B cell (primary cell): ENCODE data around the gene ADGRA1. TPM values are rescaled to one million over a fixed set of nuclear protein-coding genes. Genes with fewer than 3 reads are reported as not detected.
A peak's percentile ranks its signal among the peaks of the same experiment; 100 is the strongest.

Experiments
- ATAC-seq: fragments of 200-7000 bp; cut with Tn5 transposase; one replicate; pipeline ENCODE4 v1.10.0; 2021; ENCODE audit warnings: low read depth, mild to moderate bottlenecking, moderate number of reproducible peaks, moderate library complexity
- CTCF ChIA-PET: fragments of 350-600 bp; sonication (Branson Sonifier 250); formaldehyde crosslinking; loops from one replicate; lab custom pipeline; 2021; ENCODE audit warnings: antibody characterized with exemption, inconsistent platforms; lab: Charles Lee
- POLR2A ChIA-PET: fragments of 350-600 bp; sonication (Branson Sonifier 250); formaldehyde crosslinking; loops from one replicate; lab custom pipeline; 2021; ENCODE audit warnings: antibody characterized with exemption; lab: Charles Lee
- DNase-seq: peaks from one replicate; pipeline ENCODE4 v3.0.0; 2013
- H2AFZ ChIP-seq: 2 replicates; pipeline ENCODE4 v1.6.1; 2012; ENCODE audit warnings: mild to moderate bottlenecking, low read depth, low read length; ENCODE audit not compliant: insufficient read depth, poor library complexity, severe bottlenecking
- H3K27ac ChIP-seq, 2 donors: 1 replicate in 1 of 2; 2 replicates in 1 of 2; pipeline ENCODE4 v1.5.1; 2012 to 2013; ENCODE audit warnings: low read length in 2 of 2, mild to moderate bottlenecking in 2 of 2, moderate library complexity in 1 of 2
- H3K27me3 ChIP-seq, 4 experiments: fragments of 200-600 bp in 1 of 4; sonication (generic) in 1 of 4; replicated peaks in 1 of 4; 1 replicate in 2 of 4; 2 replicates in 2 of 4; pipeline versions ENCODE4 v1.6.1 to v1.7.0; 2013 to 2016; ENCODE audit warnings: low read length in 3 of 4, mild to moderate bottlenecking in 2 of 4, mixed read lengths in 1 of 4, moderate library complexity in 1 of 4; ENCODE audit not compliant: insufficient read depth in 4 of 4, control insufficient read depth in 3 of 4; ENCODE audit errors: control extremely low read depth in 1 of 4
- H3K36me3 ChIP-seq, 2 experiments: replicated peaks in 1 of 2; 1 replicate in 1 of 2; 2 replicates in 1 of 2; pipeline versions ENCODE4 v1.6.1 to v1.7.1; 2013; ENCODE audit warnings: low read length in 1 of 2; ENCODE audit not compliant: insufficient read depth in 2 of 2, control insufficient read depth in 1 of 2; ENCODE audit errors: control extremely low read depth in 1 of 2, extremely low read depth in 1 of 2
- H3K4me1 ChIP-seq, 2 donors: fragments of 200-600 bp in 1 of 2; sonication (generic) in 1 of 2; 1 replicate in 1 of 2; 2 replicates in 1 of 2; pipeline versions ENCODE4 v1.5.1 to v1.6.1; 2013 to 2017; ENCODE audit warnings: low read length in 2 of 2; ENCODE audit not compliant: control insufficient read depth in 2 of 2, insufficient read depth in 2 of 2
- H3K4me2 ChIP-seq: replicated peaks from 2 replicates; pipeline ENCODE3; 2012; ENCODE audit warnings: mild to moderate bottlenecking, low read depth, low read length; ENCODE audit not compliant: poor library complexity, severe bottlenecking
- H3K4me3 ChIP-seq, 5 experiments: fragments of 200-600 bp in 1 of 5; sonication (generic) in 1 of 5; 1 replicate in 3 of 5; 2 replicates in 2 of 5; pipeline versions ENCODE4 v1.5.1 to v1.7.0; 2011 to 2016; ENCODE audit warnings: low read length in 4 of 5, mild to moderate bottlenecking in 4 of 5, low read depth in 2 of 5, control low read depth in 1 of 5, moderate library complexity in 1 of 5; ENCODE audit not compliant: insufficient read depth in 1 of 5; ENCODE audit errors: control extremely low read depth in 1 of 5, extremely low read depth in 1 of 5
- H3K79me2 ChIP-seq: fragments of 200-600 bp; sonication (generic); one replicate; pipeline ENCODE4 v1.6.0; 2016; ENCODE audit warnings: low read length; ENCODE audit not compliant: control insufficient read depth, insufficient read depth
- H3K9ac ChIP-seq: fragments of 200-600 bp; sonication (generic); 2 replicates; pipeline ENCODE4 v1.6.1; 2017; ENCODE audit warnings: mild to moderate bottlenecking, low read length, moderate library complexity
- H3K9me3 ChIP-seq, 3 donors: one replicate each; pipeline versions ENCODE4 v1.6.1 to v1.7.1; 2013; ENCODE audit warnings: low read length in 2 of 3; ENCODE audit not compliant: control insufficient read depth in 2 of 3, insufficient read depth in 1 of 3; ENCODE audit errors: control extremely low read depth in 1 of 3
- H4K20me1 ChIP-seq: 2 replicates; pipeline ENCODE4 v1.6.0; 2012; ENCODE audit warnings: mild to moderate bottlenecking, low read length; ENCODE audit not compliant: insufficient read depth, control insufficient read depth, poor library complexity, severe bottlenecking
- H3K27ac Mint-ChIP-seq: one replicate; pipeline ENCODE4 v1.8.0; 2021; ENCODE audit warnings: mixed read lengths
- H3K27me3 Mint-ChIP-seq: one replicate; pipeline ENCODE4 v1.8.0; 2021; ENCODE audit warnings: mixed read lengths
- H3K4me1 Mint-ChIP-seq: one replicate; pipeline ENCODE4 v1.8.0; 2021; ENCODE audit warnings: mixed read lengths
- H3K4me3 Mint-ChIP-seq: one replicate; pipeline ENCODE4 v1.8.0; 2021; ENCODE audit warnings: mixed read lengths
- H3K9me3 Mint-ChIP-seq: one replicate; pipeline ENCODE4 v1.8.0; 2022; ENCODE audit warnings: mixed read lengths; ENCODE audit not compliant: insufficient read depth
- CTCF ChIP-seq: fragments of 200-600 bp; IDR thresholded peaks from one replicate; pipeline ENCODE4 v1.8.0; 2022; ENCODE audit warnings: antibody characterized with exemption, mild to moderate bottlenecking
- EZH2 ChIP-seq: IDR thresholded peaks from 2 replicates; pipeline ENCODE4 v1.6.1; 2012; ENCODE audit warnings: borderline replicate concordance, low read depth, mild to moderate bottlenecking, moderate library complexity, low read length; ENCODE audit not compliant: insufficient read depth, poor library complexity, severe bottlenecking
- WGBS: methylation state at CpG from one replicate; pipeline ENCODE4 v1.1.5; 2013; ENCODE audit warnings: missing lambda C conversion rate; ENCODE audit not compliant: insufficient coverage; 5-methylcytosine and 5-hydroxymethylcytosine counted together
- intact Hi-C: fragments of 100-400 bp; cut with micrococcal nuclease; formaldehyde crosslinking; loops from one replicate; pipeline ENCODE4 v1.10.0; 2022
- polyA plus RNA-seq: library from polyadenylated mRNA; depleted of rRNA; stranded (reverse); fragments of >200 nt; gene quantifications from 2 replicates; pipeline ENCODE4 v1.2.3, GENCODE V29; 2012
- total RNA-seq, 2 donors: library from RNA; stranded (reverse); fragments of 120-200 nt in 1 of 2; gene quantifications; 1 replicate in 1 of 2; 2 replicates in 1 of 2; pipeline versions ENCODE4 v1.2.3 to v1.2.4, GENCODE V29; 2013 to 2022

Gene ADGRA1
- total and polyA plus RNA-seq, 2 donors (not counting 1 experiment from before 2014, with no cell fraction given): not detected

GRCh38 chr10:133162910-133163856 is 75.5 kb downstream of the ADGRA1 start:
- Histone ChIP-seq H3K27ac (no peak overlapping the region), H3K27me3 (peaks cover 0 to 37% (median 9%) of the 10 kb centered on the region in 4 experiments), H4K20me1 (no peaks in the 10 kb centered on the region), H3K9me3 (peaks cover 0 to 9% (median 0%) of the 10 kb centered on the region in 3 donors), H3K36me3 (no peaks in the 10 kb centered on the region), H3K4me1 (peaks cover 13 to 16% of the 10 kb centered on the region in 2 donors), H3K9ac (no peak overlapping the region), H3K79me2 (no peaks in the 10 kb centered on the region), H3K4me2 (no peak overlapping the region), H3K4me3 (no peak overlapping the region), H2AFZ (no peak overlapping the region)
- POLR2A ChIA-PET: no interaction called here
- TF ChIP-seq CTCF: no peak
- no peak for TF ChIP-seq EZH2
- ATAC-seq (no peak), DNase-seq (no peak)
- CTCF ChIA-PET: no interaction called here
- peak overlapping the region; percentile 3 for H3K27ac Mint-ChIP-seq
- H3K27me3 Mint-ChIP-seq: peaks cover 14% of the 10 kb centered on the region
- WGBS: 80% methylated on average over 18 of the region's 21 CpGs
- H3K4me1 Mint-ChIP-seq: peaks cover 2% of the 10 kb centered on the region
- H3K4me3 Mint-ChIP-seq: no peak overlapping the region
- intact Hi-C loops: no loop called here
- peaks cover 3% of the 10 kb centered on the region for H3K9me3 Mint-ChIP-seq
